Fibroblast of mammary gland (primary cell): ENCODE data around the gene SMAD3.

Experiments used
- DNase-seq: peaks from one replicate; pipeline ENCODE4 v3.0.0-alpha.2; 2010; ENCODE audit warnings: low read depth
- H3K4me3 ChIP-seq: 2 replicates; pipeline ENCODE4 v1.5.1; 2011; ENCODE audit warnings: low read depth, mild to moderate bottlenecking, low read length, moderate library complexity; ENCODE audit not compliant: control insufficient read depth
- TF ChIP-seq, protein P1 (sequence below): conservative IDR thresholded peaks from 2 replicates; pipeline ENCODE4 v1.5.1; 2011; ENCODE audit warnings: low read depth, low read length, inconsistent platforms; ENCODE audit not compliant: control insufficient read depth, insufficient read depth

SMAD3 gene

DNA sequence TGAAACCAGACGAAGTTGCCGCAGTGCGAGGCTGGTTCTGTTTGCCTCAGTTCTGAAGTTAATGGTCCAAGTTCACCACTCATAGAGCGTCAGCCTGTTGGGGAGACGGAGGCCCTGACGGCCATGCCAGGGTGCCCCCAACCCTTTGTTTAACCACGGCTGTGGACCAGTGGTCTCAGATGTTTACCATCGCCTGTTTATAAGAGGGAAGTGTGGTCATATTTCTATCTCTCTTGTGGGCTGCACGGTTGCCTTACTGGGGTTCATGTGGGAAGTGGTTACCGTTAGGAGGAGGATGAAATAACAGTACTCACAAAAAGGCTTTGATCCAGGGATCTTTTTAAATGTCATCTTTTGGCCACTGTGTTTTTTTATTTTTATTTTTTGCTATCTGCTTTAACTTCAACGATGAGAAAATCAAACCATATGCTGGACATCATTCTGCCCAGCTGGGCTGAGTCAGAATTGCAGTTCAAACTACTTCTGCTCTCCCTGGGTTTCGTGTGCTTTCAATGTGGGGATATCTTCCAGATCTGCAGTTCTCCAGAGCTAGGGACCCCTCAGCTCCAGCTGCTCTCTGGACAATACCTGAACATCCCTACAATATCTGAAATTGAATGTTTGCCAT is 17.8 kb downstream of the SMAD3 start:
- no peak overlapping the region for H3K4me3 ChIP-seq
- peak; percentile 79 for DNase-seq
- TF ChIP-seq, protein P1, sequence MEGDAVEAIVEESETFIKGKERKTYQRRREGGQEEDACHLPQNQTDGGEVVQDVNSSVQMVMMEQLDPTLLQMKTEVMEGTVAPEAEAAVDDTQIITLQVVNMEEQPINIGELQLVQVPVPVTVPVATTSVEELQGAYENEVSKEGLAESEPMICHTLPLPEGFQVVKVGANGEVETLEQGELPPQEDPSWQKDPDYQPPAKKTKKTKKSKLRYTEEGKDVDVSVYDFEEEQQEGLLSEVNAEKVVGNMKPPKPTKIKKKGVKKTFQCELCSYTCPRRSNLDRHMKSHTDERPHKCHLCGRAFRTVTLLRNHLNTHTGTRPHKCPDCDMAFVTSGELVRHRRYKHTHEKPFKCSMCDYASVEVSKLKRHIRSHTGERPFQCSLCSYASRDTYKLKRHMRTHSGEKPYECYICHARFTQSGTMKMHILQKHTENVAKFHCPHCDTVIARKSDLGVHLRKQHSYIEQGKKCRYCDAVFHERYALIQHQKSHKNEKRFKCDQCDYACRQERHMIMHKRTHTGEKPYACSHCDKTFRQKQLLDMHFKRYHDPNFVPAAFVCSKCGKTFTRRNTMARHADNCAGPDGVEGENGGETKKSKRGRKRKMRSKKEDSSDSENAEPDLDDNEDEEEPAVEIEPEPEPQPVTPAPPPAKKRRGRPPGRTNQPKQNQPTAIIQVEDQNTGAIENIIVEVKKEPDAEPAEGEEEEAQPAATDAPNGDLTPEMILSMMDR: no peak

DNA sequence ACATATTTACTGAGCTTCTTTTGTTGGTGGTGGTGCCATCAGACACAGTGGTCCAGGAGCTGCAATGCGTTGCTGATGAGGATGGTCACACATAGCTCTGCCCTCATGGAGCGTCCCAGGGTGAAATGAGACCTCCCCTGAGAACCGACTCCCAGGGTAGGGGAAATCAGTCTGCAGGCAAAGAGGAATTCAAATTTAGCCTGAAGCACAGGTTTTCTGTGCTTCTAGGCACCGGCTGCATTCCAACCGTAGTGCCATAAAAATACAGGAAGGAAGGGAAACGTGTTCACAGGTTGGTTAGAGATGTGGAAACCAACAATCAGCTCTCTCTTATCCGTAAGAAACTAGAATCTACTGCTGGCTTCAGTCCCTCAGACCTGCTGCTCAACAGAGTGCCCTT is 19.2 kb downstream of the SMAD3 start:
- DNase-seq: no peak
- H3K4me3 ChIP-seq: no peak overlapping the region
- TF ChIP-seq, protein P1: no peak

DNA sequence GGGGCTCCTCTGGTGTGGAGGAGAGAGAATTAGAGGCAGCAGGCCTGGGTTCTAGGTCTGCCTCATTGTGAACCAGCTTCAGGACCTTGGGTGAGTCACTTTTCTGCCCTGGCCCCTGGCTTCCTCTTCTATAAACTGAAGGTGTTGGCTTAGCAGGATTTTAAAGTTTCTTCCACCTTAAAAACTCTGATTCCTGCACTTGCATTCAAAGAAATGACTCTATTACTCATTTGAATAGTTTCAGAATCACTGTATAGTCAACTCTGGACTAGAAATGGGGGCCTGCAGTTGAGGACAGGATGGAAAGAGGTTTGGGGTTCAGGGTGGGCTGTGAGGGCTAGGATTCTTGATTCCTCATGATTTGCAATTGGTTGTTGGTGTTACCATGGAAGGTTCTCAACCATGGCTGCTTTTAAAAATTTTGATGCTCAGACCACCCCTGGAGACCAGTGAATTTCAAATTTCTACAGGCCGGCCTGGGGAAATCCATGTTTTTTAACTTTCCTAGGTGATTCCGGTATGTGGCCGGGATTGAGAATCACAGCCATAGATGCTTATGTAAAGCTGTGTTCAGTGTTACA is 19.9 kb downstream of the SMAD3 start:
- no peak for DNase-seq
- TF ChIP-seq, protein P1: no peak
- no peak overlapping the region for H3K4me3 ChIP-seq

DNA sequence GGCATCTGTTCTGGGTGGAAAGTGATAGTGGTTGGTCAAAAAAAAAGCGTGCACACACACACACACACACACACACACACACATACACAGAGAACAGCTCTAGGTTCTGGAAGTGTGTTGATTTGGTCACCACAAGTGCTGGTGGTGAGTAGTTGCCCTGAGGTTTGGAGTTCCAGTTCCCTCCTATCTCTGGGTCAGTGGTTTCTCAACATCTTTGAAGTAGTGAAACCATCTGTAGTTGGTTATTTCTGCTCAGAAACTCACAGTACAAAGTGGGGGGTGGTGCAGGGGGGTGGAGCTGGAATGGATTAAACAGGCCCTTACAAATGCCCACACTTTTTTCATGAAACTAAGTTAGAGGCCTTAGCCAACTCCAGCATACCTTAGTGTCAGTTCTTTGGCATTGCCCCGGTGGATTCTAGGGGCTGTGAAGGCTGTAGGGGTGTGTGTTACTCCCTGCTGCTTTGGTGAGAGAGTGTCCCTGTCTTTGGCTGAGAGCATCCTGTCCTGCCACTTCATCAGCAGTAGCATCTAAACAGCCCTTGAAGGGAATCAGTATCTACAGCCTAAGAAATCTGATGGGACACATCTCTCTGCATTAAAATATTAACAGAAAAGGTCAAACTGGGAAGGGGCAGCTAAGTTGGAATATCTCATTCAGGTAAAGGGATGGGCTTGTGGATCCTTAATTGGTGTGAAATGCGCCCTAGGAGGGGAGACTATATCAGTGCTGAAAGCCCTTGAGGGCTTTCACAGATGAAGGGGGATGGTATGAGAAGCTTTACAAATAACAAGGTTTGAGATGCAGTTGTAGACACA is 20.6 kb downstream of the SMAD3 start:
- peak; percentile 98 for DNase-seq
- no peak overlapping the region for H3K4me3 ChIP-seq
- TF ChIP-seq, protein P1: no peak

DNA sequence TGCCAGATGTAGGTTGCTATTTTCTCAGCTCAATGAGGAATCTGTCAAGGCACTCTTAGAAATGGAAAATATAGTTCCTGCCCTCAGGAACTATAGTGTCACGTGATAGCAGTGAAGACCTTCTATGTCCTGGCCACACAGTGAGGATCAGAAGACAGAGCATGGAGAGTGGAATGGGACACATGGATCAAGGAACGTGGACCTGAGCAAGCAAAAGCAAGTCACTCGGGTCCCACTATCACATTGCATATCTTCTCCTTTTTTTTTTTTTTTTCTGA is 21.2 kb downstream of the SMAD3 start:
- TF ChIP-seq, protein P1: no peak
- H3K4me3 ChIP-seq: no peak overlapping the region
- DNase-seq: no peak

DNA sequence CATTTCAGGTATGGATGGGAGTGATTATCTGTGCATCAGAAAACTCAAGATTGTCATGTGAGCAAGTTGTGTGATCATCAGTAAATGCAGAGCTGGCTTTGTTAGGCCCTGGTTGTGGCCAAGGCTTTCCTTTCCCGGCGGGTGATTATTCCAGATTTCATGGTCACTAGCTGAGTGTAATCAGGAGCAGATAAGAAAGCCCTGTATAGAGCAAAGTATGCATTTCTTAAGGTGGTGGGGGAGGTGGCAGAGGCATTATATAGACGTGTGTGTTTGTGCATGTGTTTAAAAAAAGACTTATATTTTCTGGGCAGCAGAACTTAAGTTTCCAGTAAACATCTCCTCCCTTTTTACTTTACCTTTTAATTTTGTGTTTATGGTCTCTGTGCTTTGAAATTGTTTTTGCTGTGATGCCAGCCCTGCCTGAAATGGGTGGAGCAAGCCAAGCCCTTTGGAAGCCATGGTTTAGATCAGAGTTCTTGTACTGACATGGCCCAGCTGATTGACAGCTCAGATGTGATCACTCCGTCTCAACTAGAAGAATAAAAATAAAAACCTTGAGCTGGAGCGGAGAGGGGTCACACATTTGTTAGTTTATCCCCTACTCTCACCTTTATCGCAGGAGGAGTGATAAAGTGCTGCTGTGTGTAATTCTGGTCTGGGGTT is 22.2 kb downstream of the SMAD3 start:
- no peak for DNase-seq
- no peak overlapping the region for H3K4me3 ChIP-seq
- TF ChIP-seq, protein P1: no peak
